DLD1 (cell line): Measurements from ENCODE around the gene SETD1B.

Experiments used
- in situ Hi-C: cut with HindIII; loops from 2 replicates; pipeline ENCODE4 v1.10.0; 2017; ENCODE audit warnings: low sequenced_read_pairs

SETD1B gene

GRCh38 chr12:121807642-121808347, 4.0 kb downstream of the SETD1B start:
- in situ Hi-C loops, result no loop called here

- in situ Hi-C loops, result no loop called here
Measured at GRCh38 chr12:121808623-121809022, 4.8 kb downstream of the SETD1B start.

GRCh38 chr12:121809712-121810116, 5.9 kb downstream of the SETD1B start:
- in situ Hi-C loops, result no loop called here

- in situ Hi-C loops, result no loop called here
Measured at GRCh38 chr12:121810234-121810817, 6.5 kb downstream of the SETD1B start.

- in situ Hi-C loops, result no loop called here
Measured at GRCh38 chr12:121810833-121811433, 7.1 kb downstream of the SETD1B start.

GRCh38 chr12:121811434-121812319, 7.9 kb downstream of the SETD1B start:
- in situ Hi-C loops, result no loop called here

- in situ Hi-C loops, result no loop called here
Measured at GRCh38 chr12:121812320-121812871, 8.6 kb downstream of the SETD1B start.

- in situ Hi-C loops, result no loop called here
Measured at GRCh38 chr12:121812921-121813896, 9.4 kb downstream of the SETD1B start.

GRCh38 chr12:121813951-121814350, 10.1 kb downstream of the SETD1B start:
- in situ Hi-C loops, result no loop called here

GRCh38 chr12:121814429-121815119, 10.8 kb downstream of the SETD1B start:
- in situ Hi-C loops, result no loop called here

- in situ Hi-C loops, result no loop called here
Measured at GRCh38 chr12:121815263-121815662, 11.5 kb downstream of the SETD1B start.

- in situ Hi-C loops, result no loop called here
Measured at GRCh38 chr12:121816925-121817647, 13.3 kb downstream of the SETD1B start.

GRCh38 chr12:121817648-121818043, 13.8 kb downstream of the SETD1B start:
- in situ Hi-C loops, result no loop called here

- in situ Hi-C loops, result no loop called here
Measured at GRCh38 chr12:121819212-121819949, 15.6 kb downstream of the SETD1B start.

- in situ Hi-C loops, result no loop called here
Measured at GRCh38 chr12:121820056-121820455, 16.2 kb downstream of the SETD1B start.

- in situ Hi-C loops, result no loop called here
Measured at GRCh38 chr12:121822393-121823100, 18.7 kb downstream of the SETD1B start.

GRCh38 chr12:121823101-121823726, 19.4 kb downstream of the SETD1B start:
- in situ Hi-C loops, result no loop called here
